ENCODE measurements around the gene NUBP2.
"Not testable (repeated sequence)": the region's sequence is repeated elsewhere in the genome, so short reads cannot be mapped to it uniquely, and the experiment has no call there.

Gene NUBP2

GRCh38 chr16:1794908-1795666 is 12.3 kb downstream of the NUBP2 start:
- H3K4me3 ChIP-seq (ENCODE audit: low read depth, low read length): no peak overlapping the region

GRCh38 chr16:1799263-1799662 is 16.5 kb downstream of the NUBP2 start:
- H3K4me3 ChIP-seq (ENCODE audit: low read depth, low read length): not testable (repeated sequence)

- no peak overlapping the region for H3K4me3 ChIP-seq (ENCODE audit: low read depth, low read length)
Observed at GRCh38 chr16:1800701-1801100, 17.9 kb downstream of the NUBP2 start.

GRCh38 chr16:1807626-1808025 is 24.9 kb downstream of the NUBP2 start:
- H3K4me3 ChIP-seq (ENCODE audit: low read depth, low read length): no peak overlapping the region

GRCh38 chr16:1808691-1809090 is 25.9 kb downstream of the NUBP2 start:
- H3K4me3 ChIP-seq (ENCODE audit: low read depth, low read length): no peak overlapping the region

GRCh38 chr16:1809281-1809801 is 26.6 kb downstream of the NUBP2 start:
- H3K4me3 ChIP-seq (ENCODE audit: low read depth, low read length): no peak overlapping the region

GRCh38 chr16:1810106-1810505 is 27.3 kb downstream of the NUBP2 start:
- H3K4me3 ChIP-seq (ENCODE audit: low read depth, low read length): no peak overlapping the region

- no peak overlapping the region for H3K4me3 ChIP-seq (ENCODE audit: low read depth, low read length)
Observed at GRCh38 chr16:1810536-1810935, 27.8 kb downstream of the NUBP2 start.

- H3K4me3 ChIP-seq (ENCODE audit: low read depth, low read length): no peak overlapping the region
Observed at GRCh38 chr16:1812732-1813163, 30.0 kb downstream of the NUBP2 start.

- no peak overlapping the region for H3K4me3 ChIP-seq (ENCODE audit: low read depth, low read length)
Observed at GRCh38 chr16:1815461-1815860, 32.7 kb downstream of the NUBP2 start.

- H3K4me3 ChIP-seq (ENCODE audit: low read depth, low read length): no peak overlapping the region
Observed at GRCh38 chr16:1816396-1817275, 33.9 kb downstream of the NUBP2 start.

GRCh38 chr16:1817276-1817589 is 34.5 kb downstream of the NUBP2 start:
- no peak overlapping the region for H3K4me3 ChIP-seq (ENCODE audit: low read depth, low read length)

- no peak overlapping the region for H3K4me3 ChIP-seq (ENCODE audit: low read depth, low read length)
Observed at GRCh38 chr16:1817716-1818115, 35.0 kb downstream of the NUBP2 start.

- no peak overlapping the region for H3K4me3 ChIP-seq (ENCODE audit: low read depth, low read length)
Observed at GRCh38 chr16:1818204-1818872, 35.6 kb downstream of the NUBP2 start.

- H3K4me3 ChIP-seq (ENCODE audit: low read depth, low read length): no peak overlapping the region
Observed at GRCh38 chr16:1818873-1819525, 36.2 kb downstream of the NUBP2 start.

GRCh38 chr16:1819611-1820010 is 36.9 kb downstream of the NUBP2 start:
- no peak overlapping the region for H3K4me3 ChIP-seq (ENCODE audit: low read depth, low read length)

- no peak overlapping the region for H3K4me3 ChIP-seq (ENCODE audit: low read depth, low read length)
Observed at GRCh38 chr16:1820096-1820945, 37.6 kb downstream of the NUBP2 start.

- H3K4me3 ChIP-seq (ENCODE audit: low read depth, low read length): no peak overlapping the region
Observed at GRCh38 chr16:1820946-1821290, 38.2 kb downstream of the NUBP2 start.

- H3K4me3 ChIP-seq (ENCODE audit: low read depth, low read length): no peak overlapping the region
Observed at GRCh38 chr16:1821861-1822611, 39.3 kb downstream of the NUBP2 start.
